HEK293 (cell line): ENCODE results near the gene IL3RA.

Experiments
- CTCF ChIA-PET: fragments of 350-600 bp; formaldehyde crosslinking; extraction: SDS; loops from one replicate; lab custom pipeline; 2021; ENCODE audit warnings: antibody characterized with exemption; lab: Yijun Ruan, JAX
- POLR2A ChIA-PET: fragments of 300-600 bp; formaldehyde crosslinking; extraction: SDS; loops from one replicate; lab custom pipeline; 2020; ENCODE audit warnings: antibody characterized with exemption, inconsistent platforms; lab: Yijun Ruan, JAX
- H3K27ac ChIP-seq: fragments of 200-500 bp; sonication (Bioruptor generic); 2 replicates; pipeline ENCODE4 v1.5.1; 2014; ENCODE audit warnings: low read depth, low read length, control low read depth, inconsistent platforms; ENCODE audit errors: extremely low read depth
- H3K36me3 ChIP-seq, 2 experiments: fragments of 200-500 bp in 1 of 2; sonication (Bioruptor generic) in 1 of 2; 1 replicate in 1 of 2; 2 replicates in 1 of 2; pipeline ENCODE4 v1.5.1; 2014 to 2017; ENCODE audit warnings: inconsistent platforms in 2 of 2, low read length in 2 of 2; ENCODE audit not compliant: control insufficient read depth in 2 of 2, insufficient read depth in 1 of 2
- H3K4me1 ChIP-seq: fragments of 200-500 bp; sonication (Bioruptor generic); 2 replicates; pipeline ENCODE4 v1.5.1; 2014; ENCODE audit warnings: mild to moderate bottlenecking, low read length, inconsistent platforms; ENCODE audit not compliant: control insufficient read depth, insufficient read depth
- H3K4me3 ChIP-seq: 2 replicates; pipeline ENCODE4 v1.5.1; 2011; ENCODE audit warnings: low read depth, mild to moderate bottlenecking, control low read depth, low read length, moderate library complexity
- H3K9me3 ChIP-seq: fragments of 200-500 bp; sonication (Bioruptor generic); 2 replicates; pipeline ENCODE4 v1.5.1; 2014; ENCODE audit warnings: low read depth, low read length, inconsistent platforms; ENCODE audit not compliant: control insufficient read depth, insufficient read depth
- BCL11B ChIP-seq: fragments of 450-650 bp; formaldehyde crosslinking; IDR thresholded peaks from 2 replicates; pipeline ENCODE4 v1.5.1; 2016; ENCODE audit warnings: low read depth, missing biosample characterization, missing genetic modification characterization
- ELK4 ChIP-seq: IDR thresholded peaks from 2 replicates; pipeline ENCODE4 v1.6.1; 2011; ENCODE audit warnings: mild to moderate bottlenecking, low read depth, low read length, borderline replicate concordance
- KLF16 ChIP-seq: fragments of 450-650 bp; formaldehyde crosslinking; IDR thresholded peaks from 2 replicates; pipeline ENCODE4 v1.5.1; 2017; ENCODE audit warnings: missing biosample characterization, missing genetic modification characterization
- MEIS1 ChIP-seq: sonication (generic); formaldehyde crosslinking; IDR thresholded peaks from 2 replicates; pipeline ENCODE4 v1.8.1; 2022; ENCODE audit warnings: missing genetic modification reagents, mild to moderate bottlenecking, borderline replicate concordance
- REPIN1 ChIP-seq: fragments of 450-650 bp; formaldehyde crosslinking; IDR thresholded peaks from 2 replicates; pipeline ENCODE4 v1.5.1; 2017; ENCODE audit warnings: missing biosample characterization, missing genetic modification characterization, low read depth
- YY2 ChIP-seq: fragments of 450-650 bp; formaldehyde crosslinking; IDR thresholded peaks from 2 replicates; pipeline ENCODE4 v1.5.1; 2016; ENCODE audit warnings: missing biosample characterization, missing genetic modification characterization
- ZBTB26 ChIP-seq: fragments of 450-650 bp; formaldehyde crosslinking; optimal IDR thresholded peaks from 2 replicates; pipeline ENCODE3; 2016; ENCODE audit warnings: missing biosample characterization, mild to moderate bottlenecking, missing genetic modification characterization
- ZFHX2 ChIP-seq: fragments of 450-650 bp; formaldehyde crosslinking; conservative IDR thresholded peaks from 2 replicates; pipeline ENCODE4 v1.5.1; 2016; ENCODE audit warnings: missing biosample characterization, missing genetic modification characterization
- ZFP37 ChIP-seq: fragments of 450-650 bp; formaldehyde crosslinking; IDR thresholded peaks from 2 replicates; pipeline ENCODE4 v1.5.1; 2016; ENCODE audit warnings: missing biosample characterization, missing genetic modification characterization
- ZNF10 ChIP-seq: fragments of 450-650 bp; formaldehyde crosslinking; IDR thresholded peaks from 2 replicates; pipeline ENCODE4 v1.5.1; 2017; ENCODE audit warnings: missing biosample characterization, missing genetic modification characterization
- ZNF114 ChIP-seq: fragments of 450-650 bp; formaldehyde crosslinking; IDR thresholded peaks from 2 replicates; pipeline ENCODE4 v1.5.0; 2017; ENCODE audit warnings: missing biosample characterization, missing genetic modification characterization
- ZNF121 ChIP-seq: fragments of 450-650 bp; formaldehyde crosslinking; IDR thresholded peaks from 2 replicates; pipeline ENCODE4 v1.5.1; 2016; ENCODE audit warnings: missing biosample characterization, missing genetic modification characterization
- ZNF184 ChIP-seq: fragments of 450-650 bp; IDR thresholded peaks from 2 replicates; pipeline ENCODE4 v1.5.1; 2018; ENCODE audit warnings: missing biosample characterization, mild to moderate bottlenecking, missing genetic modification characterization
- ZNF2 ChIP-seq: fragments of 450-650 bp; formaldehyde crosslinking; IDR thresholded peaks from 2 replicates; pipeline ENCODE4 v1.5.1; 2016; ENCODE audit warnings: missing biosample characterization, missing genetic modification characterization
- ZNF324 ChIP-seq: fragments of 450-650 bp; formaldehyde crosslinking; IDR thresholded peaks from 2 replicates; pipeline ENCODE4 v1.5.1; 2016; ENCODE audit warnings: missing biosample characterization, missing genetic modification characterization
- ZNF335 ChIP-seq: fragments of 450-650 bp; formaldehyde crosslinking; conservative IDR thresholded peaks from 2 replicates; pipeline ENCODE4 v1.5.1; 2016; ENCODE audit warnings: missing biosample characterization, missing genetic modification characterization
- ZNF341 ChIP-seq: fragments of 450-650 bp; formaldehyde crosslinking; IDR thresholded peaks from 2 replicates; pipeline ENCODE4; 2016; ENCODE audit warnings: low read depth, missing biosample characterization, missing genetic modification characterization
- ZNF354C ChIP-seq: fragments of 450-650 bp; formaldehyde crosslinking; IDR thresholded peaks from 2 replicates; pipeline ENCODE4 v1.5.1; 2016; ENCODE audit warnings: missing biosample characterization, missing genetic modification characterization, low read depth, borderline replicate concordance
- ZNF473 ChIP-seq: fragments of 450-650 bp; formaldehyde crosslinking; IDR thresholded peaks from 2 replicates; pipeline ENCODE4 v1.5.1; 2017; ENCODE audit warnings: missing biosample characterization, missing genetic modification characterization
- ZNF561 ChIP-seq: fragments of 450-650 bp; IDR thresholded peaks from 2 replicates; pipeline ENCODE4 v1.5.1; 2018; ENCODE audit warnings: missing biosample characterization, missing genetic modification characterization, borderline replicate concordance
- ZNF580 ChIP-seq: fragments of 450-650 bp; formaldehyde crosslinking; IDR thresholded peaks from 2 replicates; pipeline ENCODE4 v1.5.1; 2016; ENCODE audit warnings: missing biosample characterization, missing genetic modification characterization
- ZNF600 ChIP-seq: fragments of 450-650 bp; formaldehyde crosslinking; IDR thresholded peaks from 2 replicates; pipeline ENCODE4 v1.5.1; 2016; ENCODE audit warnings: missing biosample characterization, missing genetic modification characterization
- ZNF624 ChIP-seq: fragments of 450-650 bp; formaldehyde crosslinking; IDR thresholded peaks from 2 replicates; pipeline ENCODE4 v1.5.1; 2017; ENCODE audit warnings: missing biosample characterization, missing genetic modification characterization
- ZNF629 ChIP-seq: fragments of 450-650 bp; formaldehyde crosslinking; IDR thresholded peaks from 2 replicates; pipeline ENCODE4 v1.5.1; 2017; ENCODE audit warnings: missing biosample characterization, missing genetic modification characterization
- ZNF645 ChIP-seq: fragments of 450-650 bp; formaldehyde crosslinking; IDR thresholded peaks from 2 replicates; pipeline ENCODE4; 2016; ENCODE audit warnings: missing biosample characterization, missing genetic modification characterization
- ZNF692 ChIP-seq: fragments of 450-650 bp; formaldehyde crosslinking; IDR thresholded peaks from 2 replicates; pipeline ENCODE4 v1.5.1; 2016; ENCODE audit warnings: missing biosample characterization, missing genetic modification characterization
- ZNF76 ChIP-seq: fragments of 450-650 bp; formaldehyde crosslinking; IDR thresholded peaks from 2 replicates; pipeline ENCODE4; 2016; ENCODE audit warnings: low read depth, missing biosample characterization, missing genetic modification characterization, borderline replicate concordance
- ZSCAN30 ChIP-seq: fragments of 450-650 bp; IDR thresholded peaks from 2 replicates; pipeline ENCODE4 v1.5.1; 2018; ENCODE audit warnings: missing biosample characterization, mild to moderate bottlenecking, missing genetic modification characterization, moderate library complexity

The IL3RA gene

GRCh38 chrX:1391370-1391706 lies 54.8 kb downstream of the IL3RA start (continued):
- TF ChIP-seq ZNF473 (no peak), ZNF624 (tag by site-specific recombination) (no peak), ZNF114 (tag by site-specific recombination) (no peak), ZNF184 (tag by site-specific recombination) (no peak)

- Histone ChIP-seq H3K27ac (peak within 1 kb of the TSS; percentile 99), H3K4me3 (peak within 1 kb of the TSS; percentile 100), H3K36me3 (peaks cover 47 to 70% of the 10 kb centered on the region in 2 experiments), H3K4me1 (peaks cover 3% of the 10 kb centered on the region), H3K9me3 (no peaks in the 10 kb centered on the region)
- ChIA-PET POLR2A (no interaction called here), CTCF (no interaction called here)
- peak; percentile 44; the same call in 1 of the 2 replicates for TF ChIP-seq YY2
- TF ChIP-seq ZSCAN30 (tag by site-specific recombination) = no peak
- TF ChIP-seq BCL11B (tag by site-specific recombination) = 0 out of 2 replicates have a peak, but pooled peaks have one; percentile 74
- peak; percentile 50; the same call in 1 of the 2 replicates for TF ChIP-seq ZFP37
- TF ChIP-seq ZFHX2 (tag by site-specific recombination) = peak; percentile 92
- no peak for TF ChIP-seq MEIS1
- TF ChIP-seq ZNF354C (tag by site-specific recombination) = no peak
- TF ChIP-seq ZNF692 (tag by site-specific recombination) = peak; percentile 57; the same call in 1 of the 2 replicates
- peak; percentile 39; the same call in 1 of the 2 replicates for TF ChIP-seq KLF16 (tag by site-specific recombination)
- TF ChIP-seq ZNF629 = peak; percentile 30; the same call in 1 of the 2 replicates
- peak; percentile 87 for TF ChIP-seq ZNF341 (tag by site-specific recombination)
- 0 out of 2 replicates have a peak, but pooled peaks have one; percentile 31 for TF ChIP-seq ZNF10
- TF ChIP-seq ZNF645 (tag by site-specific recombination) = 0 out of 2 replicates have a peak, but pooled peaks have one; percentile 65
- TF ChIP-seq ZNF335 (tag by site-specific recombination) = peak; percentile 82
- TF ChIP-seq ZNF121 (tag by site-specific recombination) = peak; percentile 17; the same call in 1 of the 2 replicates
- peak; percentile 88; the same call in 1 of the 2 replicates for TF ChIP-seq ELK4
- TF ChIP-seq ZNF624 (tag by site-specific recombination) = no peak
- TF ChIP-seq ZNF561 (tag by site-specific recombination) = peak; percentile 11; the same call in 1 of the 2 replicates
- no peak for TF ChIP-seq REPIN1 (tag by site-specific recombination)
- TF ChIP-seq ZNF580 (tag by site-specific recombination) = peak; percentile 54; the same call in 1 of the 2 replicates
- TF ChIP-seq ZNF600 (tag by site-specific recombination) = peak; percentile 51
- TF ChIP-seq ZNF2 (tag by site-specific recombination) = peak; percentile 71
- peak; percentile 57 for TF ChIP-seq ZBTB26
- peak; percentile 69 for TF ChIP-seq ZNF324 (tag by site-specific recombination)
- 0 out of 2 replicates have a peak, but pooled peaks have one; percentile 96 for TF ChIP-seq ZNF76 (tag by site-specific recombination)
These were observed 55.3 kb downstream of the IL3RA start, which contains the start of gene SLC25A6 for GRCh38 chrX:1391707-1392375. TSS of gene SLC25A6 (minus strand) at chrX:1392113. CDS start at chrX:1392009, 104 bp downstream.
